CD4-positive, alpha-beta T cell treated with Interleukin-21 for 1 hour (primary cell): ENCODE measurements around the gene AFTPH.

Experiments
- DNase-seq: peaks from one replicate; pipeline ENCODE4 v3.0.0-alpha.2; 2020

Gene AFTPH

DNA sequence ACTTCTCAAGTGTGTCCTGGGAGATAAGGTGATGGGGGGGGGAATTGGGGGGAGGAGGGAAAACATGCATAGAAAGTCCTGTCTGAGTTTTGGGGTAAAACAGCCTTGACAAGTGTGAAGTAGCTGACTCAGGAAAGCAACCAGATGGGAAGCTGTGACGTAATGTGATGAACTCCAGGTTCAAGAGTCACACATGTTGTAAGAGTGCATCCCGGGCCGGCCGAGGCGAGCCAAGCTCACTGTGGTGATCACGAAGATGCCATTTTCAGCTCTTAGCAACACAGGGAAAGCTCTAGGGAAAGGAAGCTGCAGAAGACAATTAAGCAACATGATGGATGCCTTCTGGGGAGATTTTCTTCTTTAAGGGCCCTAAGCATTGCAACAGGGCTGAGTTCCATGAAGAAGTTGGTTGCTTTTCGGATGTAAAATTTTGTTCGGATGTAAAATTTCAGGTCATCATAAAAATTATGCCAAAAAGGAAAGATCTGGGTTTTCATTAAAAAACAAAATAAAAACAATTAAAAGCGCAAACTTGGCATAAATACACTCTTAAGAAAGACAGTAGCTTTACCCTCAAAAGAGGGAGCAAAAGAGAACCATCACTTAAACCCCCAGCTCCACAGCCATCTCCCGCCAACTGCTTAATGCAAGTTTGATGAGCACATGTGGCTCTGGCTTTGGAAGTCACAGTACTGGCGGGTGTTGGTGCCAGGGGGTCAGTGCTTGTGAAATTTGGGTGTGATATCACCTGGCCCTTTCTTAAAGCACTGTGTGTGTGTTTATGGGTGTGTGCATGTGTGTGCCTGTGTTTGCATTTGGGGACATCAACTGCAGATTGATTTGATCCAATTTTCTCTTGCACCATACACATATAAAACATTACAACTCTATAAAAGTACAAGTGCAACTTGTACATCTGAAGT lies 110.5 kb downstream of the AFTPH start:
- no peak for DNase-seq

DNA sequence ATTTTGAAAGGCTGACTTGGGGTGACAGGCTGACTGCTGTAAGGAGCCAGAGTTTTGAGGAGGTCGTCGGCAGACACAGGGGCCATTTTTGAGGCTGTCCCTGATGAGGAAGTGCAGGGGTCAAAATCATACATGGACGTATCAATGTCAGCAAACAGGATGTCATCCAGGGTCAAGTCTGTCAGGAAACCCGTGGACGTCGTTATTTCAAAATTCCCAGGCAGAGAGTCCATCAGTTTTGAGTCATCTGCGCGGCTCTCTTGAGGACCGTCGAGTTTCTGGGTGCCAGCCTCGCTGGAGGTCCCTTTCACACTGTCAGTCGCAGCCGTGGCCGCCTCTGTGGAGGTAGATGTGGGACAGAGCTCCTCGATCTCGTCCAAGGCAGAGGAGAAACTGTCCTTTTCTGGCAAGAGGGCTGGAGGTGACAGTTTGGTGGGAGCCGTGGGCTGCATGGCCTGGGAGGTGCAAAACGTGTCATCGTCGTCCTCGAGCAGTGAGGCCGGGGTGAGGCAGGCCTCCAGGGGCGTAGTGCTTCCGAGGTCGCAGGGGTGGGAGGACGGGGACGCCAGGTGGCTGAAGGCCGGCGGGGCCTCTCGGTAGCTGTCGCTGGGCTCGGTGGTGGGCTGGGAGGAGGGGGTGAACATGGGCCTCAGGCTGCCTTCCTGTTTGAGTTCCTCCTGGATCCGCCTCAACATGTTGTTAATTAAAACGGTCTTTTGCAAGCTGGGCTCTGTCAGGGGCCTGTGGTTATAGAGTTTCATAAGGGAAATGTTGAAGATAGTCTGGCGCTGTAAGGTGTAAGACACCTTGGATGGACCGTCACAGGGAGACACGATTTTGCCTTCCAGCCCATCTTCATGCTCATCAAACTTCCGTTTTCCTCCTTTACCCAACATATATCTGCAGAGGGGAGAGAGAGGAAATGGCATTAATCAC lies 112.1 kb downstream of the AFTPH start:
- DNase-seq, result no peak

DNA sequence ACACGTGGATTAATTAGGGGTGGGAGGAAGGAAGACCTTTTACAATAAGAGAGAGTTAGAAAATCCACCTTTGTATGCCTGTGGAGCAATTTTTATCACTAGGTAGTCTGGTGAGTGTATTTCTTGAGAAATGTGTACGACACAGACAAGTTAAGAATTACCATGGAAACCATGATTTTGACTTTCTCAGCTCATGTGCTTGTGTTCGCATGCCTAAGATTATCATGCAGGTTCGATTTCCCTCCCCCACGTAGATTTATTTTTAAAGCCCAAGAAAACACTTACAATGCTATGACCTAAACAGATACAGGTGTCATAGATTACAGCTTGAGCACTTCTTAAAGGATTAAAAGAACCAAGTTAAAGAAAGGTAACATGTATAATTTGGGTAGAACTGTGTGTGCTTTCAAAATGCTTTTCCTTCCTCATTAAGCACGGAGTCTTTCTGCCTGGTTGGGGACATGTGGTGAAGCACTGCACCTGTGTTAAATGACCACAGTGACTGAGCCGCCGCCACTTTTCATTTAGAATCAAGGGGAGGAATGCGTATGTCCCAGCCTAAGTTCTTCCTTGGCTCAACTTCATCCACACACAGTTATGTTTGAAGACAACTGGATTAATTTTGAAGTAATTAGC lies 113.0 kb downstream of the AFTPH start:
- DNase-seq, result no peak

DNA sequence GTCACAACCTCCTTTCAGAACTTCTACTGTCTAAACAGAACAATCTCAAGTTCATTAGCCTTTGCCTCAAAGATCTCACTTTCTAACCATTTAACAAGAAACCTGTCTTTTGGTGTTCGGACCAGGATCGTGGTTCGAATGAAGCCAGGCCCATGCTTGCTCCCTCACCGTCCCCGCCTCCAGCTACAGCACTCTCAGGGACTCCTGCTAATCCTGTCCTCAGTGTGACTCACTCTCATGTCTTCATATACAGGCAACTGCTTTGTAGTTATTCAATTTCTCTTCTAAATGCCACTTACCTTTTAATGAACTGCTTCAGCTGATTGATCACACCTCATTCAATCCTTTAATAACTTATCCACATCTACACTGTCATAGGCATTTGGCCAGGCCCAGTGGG lies 113.8 kb downstream of the AFTPH start:
- DNase-seq, result no peak

DNA sequence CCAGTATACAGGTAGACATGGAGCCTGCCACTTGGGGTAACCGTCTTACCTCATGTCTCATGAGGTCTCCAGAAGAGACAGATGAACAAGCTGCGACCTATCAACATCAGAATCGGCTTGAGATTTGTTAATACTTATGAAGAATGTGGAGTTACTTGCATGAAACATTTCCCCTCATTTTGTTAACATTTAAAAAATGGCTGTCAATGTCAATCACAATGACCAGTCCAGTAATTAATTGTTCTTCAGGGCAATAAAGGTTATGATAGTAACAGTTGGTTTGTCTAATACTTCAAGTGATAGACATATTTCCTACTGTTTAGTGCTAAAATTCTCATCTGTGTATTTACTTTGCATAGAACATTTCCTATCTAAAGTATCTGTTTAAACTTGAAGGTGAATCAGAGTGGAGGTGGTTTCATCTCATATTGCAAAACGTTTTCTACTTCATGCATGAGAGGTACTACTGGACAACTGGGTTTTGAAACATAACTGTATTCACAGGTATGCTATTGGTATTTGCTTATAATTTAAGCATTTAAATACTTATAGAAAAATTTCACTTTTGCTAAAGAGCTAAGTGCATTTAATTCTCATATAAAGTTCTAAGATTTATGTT lies 114.5 kb downstream of the AFTPH start:
- no peak for DNase-seq

DNA sequence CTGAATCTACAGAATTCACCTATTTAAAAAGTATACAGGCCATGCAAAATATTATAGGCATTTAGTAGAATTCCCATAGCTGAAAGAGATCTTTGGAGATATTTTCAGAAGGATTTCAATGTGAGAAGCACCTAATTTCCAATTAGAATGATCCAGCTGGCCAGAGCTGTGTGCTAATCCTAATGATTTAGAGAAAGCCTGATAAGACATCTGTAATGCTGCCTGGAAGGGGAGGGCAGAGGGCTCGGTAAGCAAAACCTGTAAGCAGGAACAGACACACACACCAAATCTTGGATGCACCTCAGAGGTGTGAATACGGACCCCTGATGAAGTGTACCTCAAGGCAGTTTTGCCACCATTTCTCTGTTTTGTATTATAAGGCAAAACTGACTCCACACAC lies 115.6 kb downstream of the AFTPH start:
- no peak for DNase-seq

DNA sequence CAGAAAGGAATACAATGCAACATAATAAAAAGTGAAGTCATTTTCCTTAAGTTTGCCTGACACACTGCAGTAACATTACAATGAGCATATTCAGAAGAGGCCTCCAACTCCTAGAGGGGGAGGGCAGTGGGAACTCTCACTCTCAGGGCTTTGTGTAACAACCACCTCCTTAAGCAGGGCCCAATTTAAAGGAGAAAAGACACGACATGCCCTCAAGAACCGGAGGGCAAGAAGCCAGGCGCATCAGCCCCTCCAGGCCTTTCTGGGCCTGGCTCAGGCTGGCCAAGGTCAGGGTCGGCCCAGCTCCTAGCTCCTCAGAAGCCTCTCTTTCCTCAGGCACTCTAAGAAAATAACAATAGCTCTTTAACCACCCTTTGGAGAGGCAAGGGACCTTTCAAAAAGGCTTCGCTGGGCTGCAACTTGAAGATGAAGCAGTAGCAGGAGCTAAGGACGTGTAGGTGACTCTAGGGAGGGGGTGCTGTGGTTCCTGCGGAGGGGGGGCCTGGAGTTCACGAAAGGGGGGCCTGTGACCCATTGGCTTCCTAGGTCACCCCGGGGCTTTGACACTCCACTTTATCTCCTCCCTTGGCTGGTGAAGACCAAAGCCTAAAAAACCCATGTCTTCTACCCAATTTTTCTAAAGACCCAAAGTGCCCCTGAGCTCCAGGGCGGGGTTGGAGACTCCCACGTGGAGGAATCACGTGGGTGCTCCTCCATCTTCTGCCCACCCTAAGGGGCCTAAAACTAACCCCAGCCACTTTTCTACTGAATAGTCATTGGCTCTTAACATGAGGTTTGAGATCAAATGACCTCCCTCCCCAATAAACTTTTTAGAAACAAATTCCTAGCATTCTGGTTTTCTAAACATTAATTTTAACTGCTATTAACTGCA lies 116.3 kb downstream of the AFTPH start:
- DNase-seq, result no peak

DNA sequence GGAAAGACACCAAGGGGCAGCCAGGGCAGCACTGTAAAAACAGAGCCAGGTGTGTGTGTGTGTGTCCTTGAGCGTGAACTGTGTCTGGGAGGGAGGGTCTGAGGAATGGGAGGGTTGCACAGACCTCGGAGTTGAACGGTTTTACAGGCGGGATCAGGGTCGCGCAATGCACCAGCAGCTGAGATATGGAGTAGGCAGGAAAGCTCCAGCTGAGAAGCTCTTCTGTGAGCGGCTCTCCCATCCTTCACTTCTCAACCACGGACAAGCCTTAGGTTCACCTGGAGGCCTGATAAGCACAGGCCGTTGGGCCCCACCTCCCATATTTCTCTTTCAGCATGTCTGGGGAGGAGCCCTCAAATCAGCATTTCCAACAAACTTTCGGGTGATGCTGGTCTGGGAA lies 117.5 kb downstream of the AFTPH start:
- DNase-seq, result no peak
